GM19455 (cell line): Measurements from ENCODE around the gene FAM200A.
"Not testable (repeated sequence)": the region's sequence is repeated elsewhere in the genome, so short reads cannot be mapped to it uniquely, and the experiment has no call there.

Experiments used
- ATAC-seq: cut with Tn5 transposase; IDR thresholded peaks from one replicate; pipeline ENCODE4 v1.9.1; 2021; ENCODE audit not compliant: unreplicated experiment

The FAM200A gene

DNA sequence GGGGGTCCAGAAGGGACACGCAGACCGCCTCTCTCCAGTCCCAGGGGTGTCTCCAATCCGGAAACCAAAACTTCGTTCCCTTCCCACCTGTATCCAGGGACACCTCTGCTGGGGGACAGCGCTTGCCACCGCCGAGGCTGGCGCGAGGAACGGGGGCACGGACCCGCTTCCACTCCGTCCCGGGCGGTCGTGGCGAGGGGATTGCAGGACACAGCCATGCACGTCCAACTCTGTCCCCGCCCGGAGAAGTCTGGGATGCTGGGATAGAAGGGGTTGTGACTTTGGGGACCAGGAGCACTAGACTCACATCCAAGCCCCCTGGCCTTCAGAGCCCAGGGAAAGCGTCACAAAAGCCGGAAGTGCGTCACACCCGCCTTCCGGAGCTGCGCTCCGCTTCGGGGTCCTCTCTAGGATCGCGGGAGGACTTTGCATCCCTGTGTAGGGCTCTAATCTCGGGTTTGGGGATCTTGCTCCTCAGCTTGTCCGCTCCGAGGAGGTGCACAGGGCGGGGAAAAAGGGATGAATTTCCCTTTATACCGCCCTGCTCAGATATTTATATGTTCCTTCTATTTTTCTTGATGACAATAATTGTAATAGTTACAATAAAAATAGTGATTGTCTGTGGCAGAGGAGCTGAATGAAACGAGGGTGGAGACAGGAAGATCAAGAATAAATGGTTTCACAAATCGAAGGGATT, at the start of gene FAM200A:
TSS of gene FAM200A (minus strand) at position 348 of the 697 bp plus-strand sequence. CDS start 3,707 bp downstream, outside the sequence.
- ATAC-seq = peak; percentile 93

DNA sequence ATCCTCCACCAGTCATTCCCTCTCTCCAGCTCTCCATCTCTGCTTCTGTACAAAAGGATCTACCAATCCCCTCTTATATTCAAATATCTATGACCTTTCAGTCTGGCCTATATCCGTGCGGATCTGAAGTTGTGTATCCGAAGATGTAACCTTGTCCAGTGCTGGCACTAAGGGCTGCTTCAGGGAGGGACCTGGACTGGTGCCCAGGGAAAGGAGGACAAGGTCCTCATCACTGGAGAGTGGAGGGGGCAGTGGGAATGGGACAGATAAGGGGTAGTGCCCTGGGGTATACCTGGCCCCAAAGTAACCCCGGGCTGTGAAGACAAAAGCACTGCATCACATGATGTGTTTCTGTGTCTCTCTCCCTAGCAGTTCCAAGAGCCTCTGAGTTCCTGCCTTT, 47.9 kb upstream of the FAM200A start:
- ATAC-seq = no peak

GRCh38 chr7:99597762-99598501, 46.0 kb upstream of the FAM200A start, which contains the start of gene TMEM225B:
TSS of gene TMEM225B (plus strand) at chr7:99598267. CDS start at chr7:99604389, 6,122 bp downstream.
- ATAC-seq = no peak

GRCh38 chr7:99596408-99596955, 44.6 kb upstream of the FAM200A start:
- ATAC-seq = no peak

GRCh38 chr7:99594948-99595745, 43.2 kb upstream of the FAM200A start:
- ATAC-seq = no peak

- ATAC-seq = no peak
These were observed 37.0 kb upstream of the FAM200A start for GRCh38 chr7:99588868-99589267.

GRCh38 chr7:99580778-99581332, 28.9 kb upstream of the FAM200A start:
- ATAC-seq = not testable (repeated sequence)

DNA sequence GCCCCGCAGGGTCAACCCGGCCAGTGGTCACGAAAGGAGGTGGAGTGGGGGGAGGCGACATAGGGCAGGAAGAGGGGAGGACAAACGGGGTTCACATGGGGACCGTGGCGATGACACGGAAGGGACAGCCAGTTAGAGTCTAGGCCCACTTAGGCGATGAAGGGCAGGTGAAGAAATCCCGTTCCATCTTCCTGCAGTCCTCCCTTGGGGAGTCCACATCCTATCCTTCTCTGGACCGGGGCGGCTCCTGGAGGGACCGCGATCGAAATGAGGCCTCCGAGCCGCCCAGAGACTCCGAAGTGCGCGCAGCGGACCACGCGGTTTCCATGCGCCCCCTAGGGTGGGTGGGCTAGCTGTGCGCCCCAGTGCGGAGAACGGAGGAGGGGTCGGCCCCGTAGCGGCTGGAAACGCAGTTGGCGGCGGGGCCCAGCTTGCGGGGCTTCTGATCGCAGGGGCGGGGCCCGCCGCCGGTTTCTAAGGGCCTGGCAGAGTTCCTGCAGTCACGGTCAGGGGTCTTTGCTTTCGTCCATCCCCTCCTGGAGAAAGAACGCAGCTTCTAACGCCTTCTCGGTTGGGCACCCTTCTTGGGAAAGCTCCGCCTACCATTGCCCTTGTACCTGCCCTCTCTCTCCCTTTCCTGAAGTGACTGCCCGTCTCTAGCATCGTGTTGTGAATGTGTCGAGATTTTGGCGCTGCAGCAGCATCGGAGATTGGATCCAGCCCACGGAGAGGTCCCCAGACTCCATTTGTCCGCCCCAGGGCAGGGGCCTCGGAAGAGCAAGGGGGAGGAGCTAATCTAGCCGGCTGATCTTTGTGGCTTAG, 28.3 kb upstream of the FAM200A start:
- no peak for ATAC-seq

DNA sequence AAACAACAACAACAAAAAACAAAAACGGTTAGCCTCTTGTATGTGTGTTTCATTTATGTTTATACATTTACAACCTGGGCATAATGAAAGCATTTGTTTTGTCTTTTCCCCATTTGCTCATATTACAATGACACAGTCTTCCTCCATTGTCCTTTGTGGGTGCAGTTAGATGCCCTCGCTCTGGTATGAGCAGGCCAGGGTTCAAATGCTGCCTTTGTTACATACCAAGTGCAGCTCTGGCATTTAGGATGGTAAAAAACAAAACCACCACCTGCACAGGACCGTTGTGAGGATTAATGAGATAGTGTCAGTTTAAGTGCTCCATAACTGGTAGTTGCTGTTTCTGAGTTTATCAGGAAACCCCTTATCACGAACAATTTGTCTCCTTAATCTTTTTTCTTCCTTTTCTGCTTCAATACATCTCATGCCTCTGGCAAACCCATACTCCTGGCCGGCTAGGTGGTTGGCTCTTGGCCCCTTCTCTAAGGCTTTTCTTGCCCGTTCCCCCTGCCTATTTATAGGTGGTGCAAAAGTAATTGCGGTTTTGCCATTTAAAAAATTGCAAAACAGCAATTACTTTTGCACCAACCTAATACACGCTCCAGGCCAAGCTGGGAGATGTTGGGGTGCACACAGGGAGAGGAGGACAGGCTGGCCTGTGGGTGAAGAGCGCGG, 27.5 kb upstream of the FAM200A start:
- ATAC-seq = no peak

GRCh38 chr7:99576251-99576650, 24.3 kb upstream of the FAM200A start:
- ATAC-seq = no peak

- no peak for ATAC-seq
These were observed 21.3 kb upstream of the FAM200A start for GRCh38 chr7:99573257-99573656.

GRCh38 chr7:99571768-99572167, 19.9 kb upstream of the FAM200A start:
- ATAC-seq = no peak

DNA sequence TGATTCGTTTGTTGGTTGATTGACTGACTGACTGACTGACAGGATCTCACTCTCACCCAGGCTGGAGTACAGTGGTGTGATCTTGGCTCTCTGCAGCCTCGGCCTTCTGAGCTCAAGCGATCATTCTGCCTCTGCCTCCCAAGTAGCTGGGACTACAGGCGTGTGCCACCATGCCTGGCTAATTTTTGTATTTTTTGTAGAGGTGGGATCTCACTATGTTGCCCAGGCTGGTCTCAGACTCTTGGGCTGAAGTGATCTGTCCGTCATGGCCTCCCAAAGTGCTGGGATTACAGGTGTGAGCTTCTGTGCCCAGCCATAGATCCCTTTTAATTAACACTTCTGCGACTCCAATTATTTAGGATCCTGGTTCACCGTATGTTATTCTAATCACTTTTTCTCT, 16.9 kb upstream of the FAM200A start:
- ATAC-seq = not testable (repeated sequence)

DNA sequence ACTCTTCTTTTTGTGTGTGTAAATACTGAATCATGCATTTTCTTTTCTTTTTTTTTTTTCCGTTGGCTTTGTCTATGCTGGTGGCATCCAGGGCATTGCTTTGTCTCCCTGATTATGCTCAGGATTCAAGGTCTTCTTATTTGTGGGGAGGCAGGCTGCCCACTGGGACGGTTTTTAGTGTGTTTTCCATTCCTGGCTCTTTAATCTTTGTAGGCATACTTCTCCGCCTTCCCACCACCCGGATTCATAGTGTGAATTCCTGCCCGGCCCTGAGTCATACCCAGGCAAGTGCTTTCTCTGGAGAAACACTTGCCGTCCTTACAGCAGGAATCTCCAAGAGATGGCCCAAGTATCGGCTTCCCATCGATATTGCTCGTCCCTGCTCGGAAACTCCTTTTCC, 11.7 kb upstream of the FAM200A start:
- no peak for ATAC-seq

DNA sequence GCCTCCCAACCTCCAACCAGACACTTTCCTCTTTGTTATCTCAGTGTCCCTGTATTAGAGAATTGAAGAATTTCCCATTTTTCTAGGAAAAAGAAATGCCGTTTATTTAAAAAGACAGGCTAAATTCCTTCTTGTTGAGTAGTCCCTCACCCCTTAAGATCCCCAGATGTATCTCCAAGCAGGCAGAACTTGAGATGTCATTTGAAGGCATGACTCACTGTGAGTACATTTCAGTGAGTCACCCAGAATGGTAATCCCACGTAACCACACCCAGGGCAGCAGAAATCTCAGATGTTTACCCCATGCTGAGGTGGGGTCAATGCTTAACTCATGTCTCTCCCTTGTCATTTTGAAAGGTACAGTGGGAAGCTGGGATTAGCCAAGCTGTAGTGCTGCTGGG, 10.9 kb upstream of the FAM200A start:
- ATAC-seq = no peak

DNA sequence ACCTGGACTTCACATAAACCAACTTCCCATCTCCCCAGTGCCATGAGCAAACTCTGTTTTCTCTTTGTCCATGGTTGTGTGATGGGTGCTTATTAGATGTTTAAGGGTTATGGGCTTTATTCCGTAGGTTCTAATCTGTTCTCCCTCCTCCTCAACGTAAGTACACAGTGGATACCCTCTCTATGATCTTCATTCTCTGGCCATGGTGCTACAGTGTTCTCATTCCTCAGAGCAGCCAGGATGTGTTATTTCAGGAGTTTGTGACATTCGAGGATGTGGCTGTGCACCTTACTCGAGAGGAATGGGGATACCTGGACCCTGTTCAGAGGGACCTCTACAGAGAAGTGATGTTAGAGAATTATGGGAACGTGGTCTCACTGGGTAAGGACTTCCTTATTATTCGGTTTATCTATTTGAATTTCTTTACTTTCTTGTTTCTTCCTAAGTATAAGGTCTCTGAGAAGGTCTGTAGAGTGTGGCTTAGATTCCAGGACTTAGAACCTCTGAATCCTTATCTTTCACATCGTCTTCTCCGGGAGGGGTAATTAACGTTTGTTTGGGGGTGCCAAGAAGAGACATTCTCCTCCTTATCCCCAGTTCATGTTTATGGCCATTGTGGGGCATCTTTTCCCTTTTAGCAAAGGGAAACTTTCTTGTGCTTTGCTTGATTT, 10.3 kb upstream of the FAM200A start:
- no peak for ATAC-seq

- no peak for ATAC-seq
These were observed 9.8 kb upstream of the FAM200A start for GRCh38 chr7:99561737-99562051.

GRCh38 chr7:99560834-99561736, 9.2 kb upstream of the FAM200A start:
- ATAC-seq = no peak
